GM12891 (cell line): ENCODE results near the gene CHCHD4.

Experiments used
- PAX5 ChIP-seq: IDR thresholded peaks from 2 replicates; pipeline ENCODE4 v1.6.1; 2011; ENCODE audit warnings: low read length, moderate library complexity, mild to moderate bottlenecking; ENCODE audit not compliant: insufficient read depth, severe bottlenecking
- POLR2AphosphoS5 ChIP-seq: IDR thresholded peaks from 2 replicates; pipeline ENCODE4 v1.6.1; 2011; ENCODE audit warnings: low read depth, low read length, control low read depth

DNA sequence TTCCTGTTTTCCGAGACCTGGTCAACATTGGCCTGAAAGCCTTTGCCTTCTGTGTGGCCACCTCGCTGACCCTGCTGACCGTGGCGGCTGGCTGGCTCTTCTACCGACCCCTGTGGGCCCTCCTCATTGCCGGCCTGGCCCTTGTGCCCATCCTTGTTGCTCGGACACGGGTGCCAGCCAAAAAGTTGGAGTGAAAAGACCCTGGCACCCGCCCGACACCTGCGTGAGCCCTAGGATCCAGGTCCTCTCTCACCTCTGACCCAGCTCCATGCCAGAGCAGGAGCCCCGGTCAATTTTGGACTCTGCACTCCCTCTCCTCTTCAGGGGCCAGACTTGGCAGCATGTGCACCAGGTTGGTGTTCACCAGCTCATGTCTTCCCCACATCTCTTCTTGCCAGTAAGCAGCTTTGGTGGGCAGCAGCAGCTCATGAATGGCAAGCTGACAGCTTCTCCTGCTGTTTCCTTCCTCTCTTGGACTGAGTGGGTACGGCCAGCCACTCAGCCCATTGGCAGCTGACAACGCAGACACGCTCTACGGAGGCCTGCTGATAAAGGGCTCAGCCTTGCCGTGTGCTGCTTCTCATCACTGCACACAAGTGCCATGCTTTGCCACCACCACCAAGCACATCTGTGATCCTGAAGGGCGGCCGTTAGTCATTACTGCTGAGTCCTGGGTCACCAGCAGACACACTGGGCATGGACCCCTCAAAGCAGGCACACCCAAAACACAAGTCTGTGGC lies 17.1 kb upstream of the CHCHD4 start:
- no peak for TF ChIP-seq PAX5
- no peak for TF ChIP-seq POLR2AphosphoS5
